ENCODE measurements around the gene ARL15.

The ARL15 gene

DNA sequence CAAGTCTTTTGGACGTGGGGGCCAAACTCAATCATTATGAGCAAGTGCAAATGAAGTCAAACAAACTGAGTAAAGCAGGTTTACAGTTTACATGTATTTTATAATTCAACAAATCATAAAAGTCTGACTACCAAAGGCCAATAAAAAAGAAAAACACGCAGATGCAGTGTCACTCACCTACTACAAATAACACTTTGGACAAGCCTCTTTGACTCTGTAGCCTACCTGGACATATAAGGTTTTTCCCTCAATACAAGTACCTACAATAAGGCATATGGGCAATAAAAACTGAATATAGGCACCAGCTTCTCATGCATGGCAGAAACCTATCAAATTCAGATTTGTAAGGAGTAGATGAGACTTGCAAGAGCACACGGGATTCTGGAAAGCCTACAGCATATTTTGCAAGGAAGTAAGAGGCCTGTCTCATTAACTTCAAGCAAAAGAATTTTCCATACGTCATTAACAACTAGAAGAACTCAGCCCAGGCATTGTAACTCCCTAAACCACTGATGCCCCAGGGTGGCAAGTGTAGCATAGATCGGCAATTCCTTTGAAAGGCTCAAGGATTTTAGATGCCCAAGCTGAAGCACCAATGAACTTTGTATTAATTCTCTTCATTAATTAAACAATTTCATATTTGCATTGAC lies 21.7 kb downstream of the ARL15 start:
- DNase-seq (ENCODE audit: low read depth in 1 of 2, low spot score in 1 of 2), result no peak

DNA sequence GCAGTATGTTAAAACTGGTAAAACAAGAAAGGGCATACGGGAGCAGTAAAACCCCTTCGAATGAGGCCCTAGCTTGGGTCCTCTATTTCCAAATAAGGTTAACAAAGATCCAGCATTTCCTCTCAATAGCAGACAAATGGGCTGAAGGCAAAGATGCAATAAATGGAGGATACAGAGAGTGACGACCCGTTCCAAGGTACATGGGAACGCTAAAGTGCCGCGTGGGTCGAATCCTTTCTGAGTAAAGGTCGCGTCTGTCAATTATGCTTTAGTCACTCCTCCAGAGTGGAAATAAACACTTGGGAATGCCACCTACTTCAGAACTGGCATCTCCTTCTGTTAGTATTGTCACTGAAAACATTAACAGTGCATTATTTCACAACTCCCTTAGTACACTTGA lies 24.7 kb downstream of the ARL15 start:
- no peak for DNase-seq (ENCODE audit: low read depth in 1 of 2, low spot score in 1 of 2)

DNA sequence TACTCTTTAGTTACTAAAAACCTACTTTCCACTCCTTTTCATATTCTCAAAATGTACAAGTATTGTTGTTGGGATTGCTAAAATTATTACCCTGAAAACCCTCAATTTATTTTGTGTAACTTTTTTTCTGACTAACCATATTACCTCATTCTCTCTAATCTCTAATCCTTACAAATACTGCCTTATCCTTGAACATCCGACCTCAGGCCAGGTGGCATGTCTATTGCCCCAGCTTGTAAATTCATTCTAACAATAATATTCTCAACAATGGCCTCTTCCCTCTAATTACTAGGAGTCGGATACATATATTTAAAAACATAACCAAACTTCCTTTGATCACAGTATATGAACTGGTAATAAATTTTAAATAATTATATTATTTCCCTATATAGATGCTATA lies 25.8 kb downstream of the ARL15 start:
- DNase-seq (ENCODE audit: low read depth in 1 of 2, low spot score in 1 of 2), result no peak

DNA sequence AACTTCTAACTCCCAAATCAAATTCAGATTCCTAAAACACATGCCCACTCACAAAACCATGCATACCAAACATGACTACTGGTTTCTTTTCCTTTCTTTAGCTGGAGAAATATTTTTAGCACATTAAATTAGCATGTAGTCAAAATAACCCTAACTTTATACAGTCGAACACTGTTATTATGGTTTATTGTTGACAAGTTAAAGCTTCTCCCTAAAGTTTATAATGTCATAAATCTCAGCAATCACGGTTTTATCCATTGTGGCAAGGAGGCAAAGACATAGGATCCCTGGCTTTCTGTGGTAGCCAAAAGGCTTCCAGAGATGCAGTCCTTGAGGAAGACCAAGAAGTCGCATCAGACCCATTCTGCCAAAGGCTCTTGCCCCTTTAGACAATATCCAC lies 27.5 kb downstream of the ARL15 start:
- DNase-seq (ENCODE audit: low read depth in 1 of 2, low spot score in 1 of 2), result no peak

DNA sequence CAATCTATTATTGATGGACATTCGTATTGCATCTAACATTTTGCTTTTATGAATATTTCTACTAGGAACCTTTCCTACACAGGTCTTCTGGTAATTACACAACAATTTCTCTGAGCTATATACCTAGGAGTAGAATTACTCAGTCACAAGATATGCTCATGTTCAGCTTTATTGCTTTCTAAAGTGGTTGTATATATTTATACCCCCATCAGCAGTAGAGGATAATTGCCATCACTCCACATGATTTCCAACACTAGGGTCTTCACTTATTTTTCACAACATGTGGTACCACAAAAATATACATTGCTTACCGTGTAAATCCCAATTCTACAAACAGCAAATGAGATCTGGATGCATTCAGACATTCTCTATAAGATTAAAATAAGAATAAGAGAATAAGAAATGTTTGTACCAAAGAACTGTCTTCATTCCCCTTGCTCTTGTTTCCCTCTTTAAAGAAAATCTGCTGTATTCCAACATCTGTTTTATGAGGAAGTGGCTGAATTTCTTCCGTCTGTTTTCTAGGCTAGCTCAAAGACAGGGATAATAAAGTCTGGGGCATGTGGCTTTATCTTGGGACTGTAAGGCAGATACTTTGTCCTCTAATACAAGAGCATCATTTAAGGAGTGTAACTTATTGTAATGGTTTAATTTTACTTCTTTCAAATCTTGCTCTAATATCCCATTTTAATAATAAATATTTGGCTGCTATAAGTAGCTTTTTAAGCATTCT lies 28.2 kb downstream of the ARL15 start:
- no peak for DNase-seq (ENCODE audit: low read depth in 1 of 2, low spot score in 1 of 2)

DNA sequence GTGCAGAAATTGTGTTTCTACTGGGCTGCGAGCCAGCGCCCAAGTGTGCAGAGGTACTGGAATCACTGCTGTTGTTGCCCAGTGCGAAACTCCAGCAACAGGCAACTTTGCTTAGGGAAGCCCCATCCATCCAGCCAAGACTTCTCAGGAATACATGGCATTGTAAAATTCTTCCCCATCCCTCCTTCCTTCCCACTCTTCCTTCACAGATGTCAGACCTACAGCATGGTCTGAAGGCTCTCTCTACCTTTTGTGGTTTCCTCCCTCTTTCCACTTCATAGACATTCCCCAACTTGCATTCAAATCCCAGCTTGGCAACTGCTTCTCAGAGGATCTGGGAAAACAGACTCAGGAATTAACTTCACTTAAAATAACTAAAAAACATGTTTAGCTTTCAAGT lies 30.4 kb downstream of the ARL15 start:
- no peak for DNase-seq (ENCODE audit: low read depth in 1 of 2, low spot score in 1 of 2)

DNA sequence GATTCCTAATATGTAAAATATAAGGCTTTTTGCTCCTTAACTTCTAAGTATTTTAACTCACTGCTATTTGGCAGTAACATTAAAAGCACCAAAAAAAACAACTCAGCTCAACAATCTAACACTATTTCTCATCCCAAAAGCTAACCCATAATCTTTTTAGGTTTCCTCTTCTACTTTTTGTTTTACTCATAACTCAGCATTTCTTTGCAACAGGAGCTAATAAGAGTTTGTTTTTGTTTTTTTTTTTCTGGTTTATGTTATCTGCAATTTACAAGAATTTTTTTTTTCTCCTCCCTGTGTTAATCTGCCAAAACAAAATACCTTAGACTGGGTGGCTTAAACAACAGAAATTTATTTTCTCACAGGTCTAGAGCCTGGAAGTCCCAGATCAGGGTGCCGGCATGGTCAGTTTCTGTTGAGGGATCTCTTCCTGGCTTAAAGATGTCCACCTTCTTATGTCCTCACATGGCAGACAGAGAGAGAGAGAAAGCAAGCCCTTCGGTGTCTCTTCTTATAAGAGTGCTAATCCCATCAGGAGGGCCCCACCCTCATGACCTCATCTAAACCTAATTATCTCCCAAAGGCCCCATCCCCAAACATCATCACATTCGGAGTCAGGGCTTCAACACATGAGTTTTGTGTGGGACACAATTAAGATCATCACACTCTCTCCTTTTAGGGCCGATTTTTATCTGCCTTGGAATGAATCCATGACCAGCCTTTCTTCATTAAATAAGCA lies 31.2 kb downstream of the ARL15 start:
- no peak for DNase-seq (ENCODE audit: low read depth in 1 of 2, low spot score in 1 of 2)

DNA sequence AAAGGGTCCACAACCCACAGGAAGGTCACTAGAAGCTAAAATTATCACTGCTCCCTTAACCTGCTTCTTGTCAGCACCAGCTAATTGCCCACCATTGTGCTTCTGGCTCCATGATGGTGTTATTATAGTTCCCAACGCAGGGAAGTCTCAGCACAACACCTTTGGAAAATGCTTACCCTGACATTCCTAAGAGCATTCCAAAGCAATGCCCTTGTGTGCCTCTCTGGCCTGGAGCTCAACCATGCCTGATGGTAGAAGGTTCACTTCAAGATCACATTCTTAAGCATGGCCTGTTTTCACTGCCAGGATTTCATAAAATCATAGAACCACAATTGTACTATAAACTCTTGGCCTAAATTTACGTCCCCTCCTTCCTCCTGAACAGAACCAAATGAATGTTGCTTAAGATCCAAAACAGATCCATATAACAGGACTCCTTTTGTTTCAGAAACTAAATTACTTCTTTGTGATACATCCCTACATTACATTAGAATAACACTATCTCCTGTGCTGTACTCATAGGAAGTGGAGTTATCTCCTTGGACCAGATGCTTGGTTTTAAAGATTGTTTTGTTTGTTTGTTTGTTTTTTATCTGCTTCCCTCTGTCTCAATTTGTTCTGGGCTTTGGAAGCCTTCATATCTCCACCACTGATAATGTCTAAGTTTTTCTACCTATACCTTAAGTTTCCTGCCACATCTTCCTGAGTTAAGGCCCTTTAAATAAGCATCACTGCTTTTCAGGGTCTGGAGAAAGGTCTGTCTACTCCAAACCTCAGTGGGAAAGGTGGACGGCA lies 32.1 kb downstream of the ARL15 start:
- no peak for DNase-seq (ENCODE audit: low read depth in 1 of 2, low spot score in 1 of 2)

DNA sequence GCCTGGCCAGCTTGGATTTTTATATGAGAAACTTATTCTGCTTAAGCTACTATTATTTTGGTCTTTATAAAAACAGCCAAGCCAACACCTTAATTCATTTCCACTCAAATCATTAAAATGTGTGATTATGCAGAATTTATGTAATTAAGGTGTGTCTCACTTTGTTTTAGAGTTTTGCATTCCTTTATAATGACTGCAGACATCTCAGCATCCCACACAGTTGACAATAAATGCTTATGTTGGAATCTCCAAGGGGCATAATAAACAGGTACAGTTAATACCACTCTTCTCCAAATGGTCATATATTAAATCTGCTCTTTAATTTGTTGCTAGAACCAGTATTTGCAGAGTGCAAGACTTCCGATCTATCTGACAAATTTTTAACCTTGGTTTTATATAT lies 34.3 kb downstream of the ARL15 start:
- DNase-seq (ENCODE audit: low read depth in 1 of 2, low spot score in 1 of 2), result no peak

DNA sequence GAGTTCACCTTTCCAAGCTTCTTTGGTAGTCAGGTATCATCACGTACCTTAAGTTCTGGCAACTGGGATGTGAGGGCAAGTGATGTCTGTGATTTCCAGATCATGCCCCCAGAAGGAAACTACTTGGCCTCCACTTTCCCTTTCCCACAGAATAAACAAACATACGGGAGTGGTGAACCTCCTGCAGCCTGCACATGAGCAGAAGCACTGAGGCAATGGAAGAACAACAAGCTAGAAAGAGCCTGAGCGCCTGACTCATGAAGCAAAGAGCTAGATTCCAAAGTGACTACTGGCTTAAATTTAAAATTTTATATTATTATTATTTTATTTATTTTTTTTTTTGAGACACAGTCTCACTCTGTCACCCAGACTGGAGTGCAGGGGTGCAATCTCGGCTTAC lies 35.0 kb downstream of the ARL15 start:
- DNase-seq (ENCODE audit: low read depth in 1 of 2, low spot score in 1 of 2), result no peak

DNA sequence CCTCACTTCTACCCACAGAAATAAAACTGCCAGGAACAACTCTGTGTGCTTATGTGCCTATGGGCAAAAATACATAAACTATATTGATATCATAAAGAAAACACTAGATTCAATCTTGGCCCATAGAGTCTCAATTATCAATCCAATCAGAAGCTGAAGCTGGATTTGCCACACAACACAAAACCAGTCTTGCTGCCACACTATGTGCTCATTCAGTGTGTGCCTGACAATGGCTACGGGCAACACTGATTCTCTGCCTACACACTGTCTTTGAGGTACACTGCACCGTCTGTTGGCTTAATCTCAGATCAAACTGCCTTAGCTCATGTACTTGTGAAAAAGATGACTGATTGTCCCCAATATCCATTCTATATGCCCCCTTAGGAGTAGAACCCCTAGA lies 35.4 kb downstream of the ARL15 start:
- DNase-seq (ENCODE audit: low read depth in 1 of 2, low spot score in 1 of 2), result no peak

DNA sequence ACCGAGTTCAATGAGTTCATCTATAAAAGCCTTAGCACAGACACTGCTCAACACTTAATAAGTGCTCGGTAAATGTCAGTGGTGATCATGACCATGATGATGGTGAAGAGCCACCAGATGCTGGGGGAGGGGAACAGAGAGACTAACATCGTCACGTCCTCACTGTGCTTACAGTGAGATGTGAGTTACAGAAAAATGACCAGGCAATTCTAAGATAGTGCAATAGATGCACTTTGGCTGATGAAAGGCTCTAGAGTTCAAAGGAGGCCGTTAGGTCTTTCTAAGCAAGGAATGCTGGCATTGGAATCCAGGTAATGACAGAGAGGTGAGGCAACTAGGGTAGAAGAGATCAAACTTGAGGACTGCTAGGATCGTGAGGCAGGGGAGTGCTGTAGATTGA lies 36.7 kb downstream of the ARL15 start:
- no peak for DNase-seq (ENCODE audit: low read depth in 1 of 2, low spot score in 1 of 2)

DNA sequence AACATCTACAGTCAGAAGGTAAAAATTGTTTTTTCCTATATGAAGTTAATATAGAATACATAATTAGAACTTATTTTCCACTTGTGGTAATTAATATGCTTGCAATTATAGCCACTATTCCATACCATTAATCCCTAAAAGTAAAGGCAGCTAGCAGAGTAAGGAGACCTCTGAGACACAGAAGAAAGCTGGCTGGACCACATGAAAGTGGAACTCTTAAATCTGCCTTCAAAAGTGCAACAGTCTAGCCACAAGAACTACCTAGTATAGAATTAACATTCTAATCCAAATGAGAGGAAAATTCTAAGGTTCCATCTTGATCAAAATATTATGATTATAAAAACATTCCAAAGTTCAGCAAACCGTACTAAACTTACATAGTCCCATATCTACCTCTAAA lies 37.6 kb downstream of the ARL15 start:
- DNase-seq (ENCODE audit: low read depth in 1 of 2, low spot score in 1 of 2), result no peak

DNA sequence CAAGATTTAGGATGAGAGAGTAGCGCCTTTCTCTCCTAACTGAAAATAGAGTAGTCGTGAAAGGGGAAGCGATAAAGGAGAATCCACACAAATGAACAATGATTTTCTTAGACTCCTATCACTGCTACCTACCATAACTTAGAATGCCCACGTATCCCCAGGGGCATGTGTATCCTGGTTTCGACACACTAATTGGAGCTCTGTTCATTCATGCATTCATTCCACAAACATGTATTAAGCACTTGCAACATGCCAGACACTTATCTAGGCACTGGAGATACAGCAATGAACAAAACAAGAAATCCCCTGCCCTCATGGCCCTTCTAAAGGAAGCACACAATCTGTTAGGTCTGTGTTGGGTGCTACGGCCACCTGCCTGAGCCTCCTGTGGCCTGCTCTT lies 40.0 kb downstream of the ARL15 start:
- DNase-seq (ENCODE audit: low read depth in 1 of 2, low spot score in 1 of 2), result no peak

DNA sequence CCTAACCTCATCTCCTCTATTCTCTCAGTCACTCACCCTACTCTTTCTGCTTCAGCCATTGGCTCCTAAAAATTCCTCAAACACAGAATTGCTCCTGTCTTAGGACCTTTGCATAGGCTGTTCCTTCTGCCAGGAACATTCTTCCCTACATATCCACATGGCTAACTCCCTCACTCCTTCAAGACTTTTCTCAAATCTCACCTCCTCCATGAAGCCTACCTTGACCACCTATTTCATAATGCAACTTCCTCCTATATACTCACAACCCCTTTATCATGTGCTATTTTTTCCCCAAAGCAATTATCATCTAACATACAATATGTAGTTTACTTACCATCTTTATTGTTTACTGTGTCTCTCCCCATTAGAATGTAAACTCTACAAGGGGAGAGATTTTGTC lies 45.8 kb downstream of the ARL15 start:
- DNase-seq (ENCODE audit: low read depth in 1 of 2, low spot score in 1 of 2), result no peak

DNA sequence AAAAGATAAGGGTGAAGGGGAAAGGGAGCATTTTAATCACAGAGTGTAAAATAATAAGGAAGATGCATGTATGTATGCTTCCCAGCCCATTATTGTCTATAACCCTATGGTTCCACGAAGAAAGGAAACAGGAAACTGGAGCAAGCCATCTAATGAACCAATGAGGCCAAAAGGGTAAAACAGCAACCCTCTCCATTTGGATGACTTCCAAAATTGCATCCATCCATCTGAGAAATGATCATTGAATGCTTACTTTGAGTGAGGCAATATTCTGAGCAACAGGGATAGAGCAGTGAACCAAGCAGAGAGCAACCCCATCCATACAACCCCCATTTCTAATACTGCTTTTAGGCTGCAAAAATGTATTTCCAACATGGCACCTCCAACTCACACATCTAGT lies 46.9 kb downstream of the ARL15 start:
- DNase-seq (ENCODE audit: low read depth in 1 of 2, low spot score in 1 of 2), result no peak

DNA sequence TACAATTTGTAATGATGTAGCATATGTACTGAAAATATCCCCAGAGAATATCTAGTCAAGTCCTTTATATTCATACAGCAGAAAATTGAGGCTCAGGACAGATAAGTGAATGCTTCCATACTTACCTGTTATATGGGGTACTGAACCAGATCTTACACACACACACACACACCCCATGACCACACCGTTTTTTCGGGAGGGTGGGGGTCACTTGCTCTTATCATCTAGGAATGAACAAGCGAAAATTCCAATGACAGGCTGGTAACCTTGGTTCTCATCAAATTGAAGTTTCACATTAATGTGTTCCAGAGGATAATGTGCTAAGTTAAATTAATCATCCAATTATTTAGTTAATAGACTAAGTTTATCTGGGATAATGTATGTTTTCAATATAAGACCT lies 48.8 kb downstream of the ARL15 start:
- no peak for DNase-seq (ENCODE audit: low read depth in 1 of 2, low spot score in 1 of 2)

DNA sequence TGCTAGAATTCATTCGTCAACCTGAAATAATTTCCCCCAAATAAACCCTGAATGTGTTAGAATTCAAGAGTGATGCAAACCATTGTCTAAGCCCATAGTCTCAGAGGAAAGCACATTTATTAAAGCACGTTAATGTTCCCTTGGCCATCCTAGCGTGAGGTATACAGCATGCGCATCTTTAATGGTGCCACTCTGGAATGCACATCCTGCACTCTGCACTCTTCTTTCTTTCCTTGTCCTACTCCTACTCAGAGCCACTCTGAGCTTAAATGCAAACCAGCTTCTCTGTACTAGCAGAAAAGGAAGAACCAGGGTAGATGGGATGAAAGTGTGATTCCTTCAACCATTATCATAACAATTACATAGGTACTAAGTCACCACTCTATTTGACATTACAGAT lies 50.4 kb downstream of the ARL15 start:
- DNase-seq (ENCODE audit: low read depth in 1 of 2, low spot score in 1 of 2), result no peak

DNA sequence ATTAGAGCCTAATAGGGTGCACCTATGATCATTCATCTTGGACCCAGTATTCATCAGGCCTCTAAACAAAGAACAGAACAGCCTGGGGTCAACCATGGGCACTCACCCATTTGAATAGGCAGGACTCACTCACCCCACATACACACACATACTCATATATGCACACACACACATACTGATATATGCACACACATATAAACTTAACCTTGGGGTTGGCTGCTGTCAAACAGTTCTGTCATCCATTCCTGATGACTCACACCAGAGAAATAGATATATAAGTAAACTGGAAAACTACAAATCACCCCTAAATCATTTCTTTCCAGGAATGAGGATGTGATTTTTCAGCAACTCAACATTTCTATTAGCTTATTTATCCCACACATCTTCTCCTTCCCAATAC lies 51.3 kb downstream of the ARL15 start:
- DNase-seq (ENCODE audit: low read depth in 1 of 2, low spot score in 1 of 2), result no peak

DNA sequence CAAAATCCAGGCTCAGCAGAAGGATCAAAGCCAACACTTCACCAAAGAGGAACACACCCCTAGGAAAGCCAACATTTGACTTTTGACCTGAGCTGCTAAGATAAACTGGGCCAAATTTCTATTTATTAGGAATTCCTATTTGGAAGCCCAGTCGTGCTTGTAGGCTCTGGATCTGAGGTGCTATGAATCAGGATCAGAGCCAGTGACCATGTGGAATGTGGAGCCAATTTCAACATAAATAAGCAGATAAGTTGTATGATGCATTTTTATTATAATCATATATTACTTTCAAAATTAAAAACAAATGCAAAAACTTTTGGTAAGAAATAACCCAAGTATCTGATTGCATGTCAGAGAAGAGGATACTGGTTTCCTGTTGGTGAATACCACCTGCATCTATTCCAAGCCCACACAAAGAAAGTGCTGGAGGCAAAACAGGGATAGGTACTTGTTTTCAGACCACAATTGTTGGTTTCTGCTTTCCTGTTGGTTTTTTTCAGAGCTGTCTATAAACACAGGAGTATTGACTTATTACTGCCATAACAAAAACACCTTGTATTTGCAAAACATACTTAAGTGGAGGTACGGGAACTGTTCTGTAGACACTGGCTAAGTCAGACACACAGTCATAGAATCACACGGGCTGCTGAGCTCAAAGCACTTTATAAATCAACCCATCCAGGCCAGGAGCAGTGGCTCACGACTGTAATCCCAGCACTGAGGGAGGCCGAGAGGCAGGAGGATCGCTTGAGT lies 52.8 kb downstream of the ARL15 start:
- DNase-seq (ENCODE audit: low read depth in 1 of 2, low spot score in 1 of 2), result no peak
